GM23338 (cell line): Measurements from ENCODE around the gene POLR3K.

Experiments
- CREB1 ChIP-seq: fragments of 250-450 bp; sonication (Bioruptor Pico); IDR thresholded peaks from 2 replicates; pipeline ENCODE4 v1.5.0; 2020; ENCODE audit warnings: low read depth, mild to moderate bottlenecking, moderate library complexity
- EZH2 ChIP-seq: fragments of 200-600 bp; sonication (generic); IDR thresholded peaks from one replicate; pipeline ENCODE4 v1.8.0; 2017; ENCODE audit warnings: antibody characterized with exemption, mild to moderate bottlenecking, low read depth; ENCODE audit not compliant: unreplicated experiment
- EZH2phosphoT487 ChIP-seq: fragments of 200-600 bp; sonication (generic); IDR thresholded peaks from one replicate; pipeline ENCODE4 v1.8.1; 2018; ENCODE audit warnings: antibody characterized with exemption; ENCODE audit not compliant: unreplicated experiment
- JUNB ChIP-seq: IDR thresholded peaks from one replicate; pipeline ENCODE4 v1.6.1; 2016; ENCODE audit warnings: antibody characterized with exemption; ENCODE audit not compliant: unreplicated experiment
- NANOG ChIP-seq: IDR thresholded peaks from 2 replicates; pipeline ENCODE4 v1.6.1; 2016; ENCODE audit warnings: antibody characterized with exemption, borderline replicate concordance
- POLR2AphosphoS5 ChIP-seq: IDR thresholded peaks from 2 replicates; pipeline ENCODE4 v1.6.1; 2016; ENCODE audit warnings: antibody characterized with exemption, low read depth
- ZNF331 ChIP-seq: fragments of 250-450 bp; sonication (Bioruptor Pico); IDR thresholded peaks from 2 replicates; pipeline ENCODE4 v1.5.0; 2020; ENCODE audit warnings: low read depth, mild to moderate bottlenecking, moderate library complexity
- TF ChIP-seq, protein P1 (sequence below), 2 experiments: fragments of 200-600 bp in 1 of 2; sonication (generic) in 1 of 2; conservative IDR thresholded peaks; 2 replicates each; pipeline versions ENCODE4 v1.5.1 to v1.6.1; 2016 to 2017; ENCODE audit warnings: antibody characterized with exemption in 2 of 2, low read depth in 2 of 2, mild to moderate bottlenecking in 2 of 2, moderate library complexity in 1 of 2
- TF ChIP-seq, protein P2 (sequence below): IDR thresholded peaks from one replicate; pipeline ENCODE4 v1.6.1; 2018; ENCODE audit warnings: antibody characterized with exemption; ENCODE audit not compliant: unreplicated experiment
- TF ChIP-seq, protein P3 (sequence below): fragments of 250-450 bp; sonication (Bioruptor Pico); IDR thresholded peaks from 2 replicates; pipeline ENCODE4 v1.5.0; 2020; ENCODE audit warnings: mild to moderate bottlenecking, moderate library complexity

DNA sequence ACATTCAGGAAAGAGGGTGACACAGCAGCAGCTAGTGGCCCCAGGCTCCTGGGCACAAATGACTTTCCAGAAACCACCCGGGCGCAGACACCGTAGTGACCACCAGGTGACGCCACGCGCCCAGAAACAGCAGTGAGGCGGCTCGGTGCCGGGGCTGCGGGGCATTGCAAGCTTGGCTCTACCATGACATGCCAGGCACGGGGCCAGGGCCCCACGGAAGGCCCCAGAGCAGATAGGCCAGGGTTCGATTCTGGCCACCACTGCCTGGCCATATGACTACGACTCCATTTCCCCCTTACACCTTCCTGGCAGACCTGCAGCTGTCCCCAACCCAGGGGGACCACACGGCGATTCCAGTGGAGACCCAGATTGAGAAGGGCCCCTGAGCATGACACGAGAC, 12.3 kb upstream of the POLR3K start:
- TF ChIP-seq, protein P1, sequence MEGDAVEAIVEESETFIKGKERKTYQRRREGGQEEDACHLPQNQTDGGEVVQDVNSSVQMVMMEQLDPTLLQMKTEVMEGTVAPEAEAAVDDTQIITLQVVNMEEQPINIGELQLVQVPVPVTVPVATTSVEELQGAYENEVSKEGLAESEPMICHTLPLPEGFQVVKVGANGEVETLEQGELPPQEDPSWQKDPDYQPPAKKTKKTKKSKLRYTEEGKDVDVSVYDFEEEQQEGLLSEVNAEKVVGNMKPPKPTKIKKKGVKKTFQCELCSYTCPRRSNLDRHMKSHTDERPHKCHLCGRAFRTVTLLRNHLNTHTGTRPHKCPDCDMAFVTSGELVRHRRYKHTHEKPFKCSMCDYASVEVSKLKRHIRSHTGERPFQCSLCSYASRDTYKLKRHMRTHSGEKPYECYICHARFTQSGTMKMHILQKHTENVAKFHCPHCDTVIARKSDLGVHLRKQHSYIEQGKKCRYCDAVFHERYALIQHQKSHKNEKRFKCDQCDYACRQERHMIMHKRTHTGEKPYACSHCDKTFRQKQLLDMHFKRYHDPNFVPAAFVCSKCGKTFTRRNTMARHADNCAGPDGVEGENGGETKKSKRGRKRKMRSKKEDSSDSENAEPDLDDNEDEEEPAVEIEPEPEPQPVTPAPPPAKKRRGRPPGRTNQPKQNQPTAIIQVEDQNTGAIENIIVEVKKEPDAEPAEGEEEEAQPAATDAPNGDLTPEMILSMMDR (conservative IDR thresholded peaks at IDR 0.05; ENCODE audit: low read depth in 2 of 2) = peak; percentile 87 to 100
- TF ChIP-seq EZH2 (no peak), JUNB (no peak), POLR2AphosphoS5 (no peak), EZH2phosphoT487 (no peak), ZNF331 (CRISPR knock-in tag) (no peak), CREB1 (CRISPR knock-in tag) (no peak), NANOG (no peak)
- TF ChIP-seq, protein P2, sequence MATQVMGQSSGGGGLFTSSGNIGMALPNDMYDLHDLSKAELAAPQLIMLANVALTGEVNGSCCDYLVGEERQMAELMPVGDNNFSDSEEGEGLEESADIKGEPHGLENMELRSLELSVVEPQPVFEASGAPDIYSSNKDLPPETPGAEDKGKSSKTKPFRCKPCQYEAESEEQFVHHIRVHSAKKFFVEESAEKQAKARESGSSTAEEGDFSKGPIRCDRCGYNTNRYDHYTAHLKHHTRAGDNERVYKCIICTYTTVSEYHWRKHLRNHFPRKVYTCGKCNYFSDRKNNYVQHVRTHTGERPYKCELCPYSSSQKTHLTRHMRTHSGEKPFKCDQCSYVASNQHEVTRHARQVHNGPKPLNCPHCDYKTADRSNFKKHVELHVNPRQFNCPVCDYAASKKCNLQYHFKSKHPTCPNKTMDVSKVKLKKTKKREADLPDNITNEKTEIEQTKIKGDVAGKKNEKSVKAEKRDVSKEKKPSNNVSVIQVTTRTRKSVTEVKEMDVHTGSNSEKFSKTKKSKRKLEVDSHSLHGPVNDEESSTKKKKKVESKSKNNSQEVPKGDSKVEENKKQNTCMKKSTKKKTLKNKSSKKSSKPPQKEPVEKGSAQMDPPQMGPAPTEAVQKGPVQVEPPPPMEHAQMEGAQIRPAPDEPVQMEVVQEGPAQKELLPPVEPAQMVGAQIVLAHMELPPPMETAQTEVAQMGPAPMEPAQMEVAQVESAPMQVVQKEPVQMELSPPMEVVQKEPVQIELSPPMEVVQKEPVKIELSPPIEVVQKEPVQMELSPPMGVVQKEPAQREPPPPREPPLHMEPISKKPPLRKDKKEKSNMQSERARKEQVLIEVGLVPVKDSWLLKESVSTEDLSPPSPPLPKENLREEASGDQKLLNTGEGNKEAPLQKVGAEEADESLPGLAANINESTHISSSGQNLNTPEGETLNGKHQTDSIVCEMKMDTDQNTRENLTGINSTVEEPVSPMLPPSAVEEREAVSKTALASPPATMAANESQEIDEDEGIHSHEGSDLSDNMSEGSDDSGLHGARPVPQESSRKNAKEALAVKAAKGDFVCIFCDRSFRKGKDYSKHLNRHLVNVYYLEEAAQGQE = no peak
- TF ChIP-seq, protein P3, sequence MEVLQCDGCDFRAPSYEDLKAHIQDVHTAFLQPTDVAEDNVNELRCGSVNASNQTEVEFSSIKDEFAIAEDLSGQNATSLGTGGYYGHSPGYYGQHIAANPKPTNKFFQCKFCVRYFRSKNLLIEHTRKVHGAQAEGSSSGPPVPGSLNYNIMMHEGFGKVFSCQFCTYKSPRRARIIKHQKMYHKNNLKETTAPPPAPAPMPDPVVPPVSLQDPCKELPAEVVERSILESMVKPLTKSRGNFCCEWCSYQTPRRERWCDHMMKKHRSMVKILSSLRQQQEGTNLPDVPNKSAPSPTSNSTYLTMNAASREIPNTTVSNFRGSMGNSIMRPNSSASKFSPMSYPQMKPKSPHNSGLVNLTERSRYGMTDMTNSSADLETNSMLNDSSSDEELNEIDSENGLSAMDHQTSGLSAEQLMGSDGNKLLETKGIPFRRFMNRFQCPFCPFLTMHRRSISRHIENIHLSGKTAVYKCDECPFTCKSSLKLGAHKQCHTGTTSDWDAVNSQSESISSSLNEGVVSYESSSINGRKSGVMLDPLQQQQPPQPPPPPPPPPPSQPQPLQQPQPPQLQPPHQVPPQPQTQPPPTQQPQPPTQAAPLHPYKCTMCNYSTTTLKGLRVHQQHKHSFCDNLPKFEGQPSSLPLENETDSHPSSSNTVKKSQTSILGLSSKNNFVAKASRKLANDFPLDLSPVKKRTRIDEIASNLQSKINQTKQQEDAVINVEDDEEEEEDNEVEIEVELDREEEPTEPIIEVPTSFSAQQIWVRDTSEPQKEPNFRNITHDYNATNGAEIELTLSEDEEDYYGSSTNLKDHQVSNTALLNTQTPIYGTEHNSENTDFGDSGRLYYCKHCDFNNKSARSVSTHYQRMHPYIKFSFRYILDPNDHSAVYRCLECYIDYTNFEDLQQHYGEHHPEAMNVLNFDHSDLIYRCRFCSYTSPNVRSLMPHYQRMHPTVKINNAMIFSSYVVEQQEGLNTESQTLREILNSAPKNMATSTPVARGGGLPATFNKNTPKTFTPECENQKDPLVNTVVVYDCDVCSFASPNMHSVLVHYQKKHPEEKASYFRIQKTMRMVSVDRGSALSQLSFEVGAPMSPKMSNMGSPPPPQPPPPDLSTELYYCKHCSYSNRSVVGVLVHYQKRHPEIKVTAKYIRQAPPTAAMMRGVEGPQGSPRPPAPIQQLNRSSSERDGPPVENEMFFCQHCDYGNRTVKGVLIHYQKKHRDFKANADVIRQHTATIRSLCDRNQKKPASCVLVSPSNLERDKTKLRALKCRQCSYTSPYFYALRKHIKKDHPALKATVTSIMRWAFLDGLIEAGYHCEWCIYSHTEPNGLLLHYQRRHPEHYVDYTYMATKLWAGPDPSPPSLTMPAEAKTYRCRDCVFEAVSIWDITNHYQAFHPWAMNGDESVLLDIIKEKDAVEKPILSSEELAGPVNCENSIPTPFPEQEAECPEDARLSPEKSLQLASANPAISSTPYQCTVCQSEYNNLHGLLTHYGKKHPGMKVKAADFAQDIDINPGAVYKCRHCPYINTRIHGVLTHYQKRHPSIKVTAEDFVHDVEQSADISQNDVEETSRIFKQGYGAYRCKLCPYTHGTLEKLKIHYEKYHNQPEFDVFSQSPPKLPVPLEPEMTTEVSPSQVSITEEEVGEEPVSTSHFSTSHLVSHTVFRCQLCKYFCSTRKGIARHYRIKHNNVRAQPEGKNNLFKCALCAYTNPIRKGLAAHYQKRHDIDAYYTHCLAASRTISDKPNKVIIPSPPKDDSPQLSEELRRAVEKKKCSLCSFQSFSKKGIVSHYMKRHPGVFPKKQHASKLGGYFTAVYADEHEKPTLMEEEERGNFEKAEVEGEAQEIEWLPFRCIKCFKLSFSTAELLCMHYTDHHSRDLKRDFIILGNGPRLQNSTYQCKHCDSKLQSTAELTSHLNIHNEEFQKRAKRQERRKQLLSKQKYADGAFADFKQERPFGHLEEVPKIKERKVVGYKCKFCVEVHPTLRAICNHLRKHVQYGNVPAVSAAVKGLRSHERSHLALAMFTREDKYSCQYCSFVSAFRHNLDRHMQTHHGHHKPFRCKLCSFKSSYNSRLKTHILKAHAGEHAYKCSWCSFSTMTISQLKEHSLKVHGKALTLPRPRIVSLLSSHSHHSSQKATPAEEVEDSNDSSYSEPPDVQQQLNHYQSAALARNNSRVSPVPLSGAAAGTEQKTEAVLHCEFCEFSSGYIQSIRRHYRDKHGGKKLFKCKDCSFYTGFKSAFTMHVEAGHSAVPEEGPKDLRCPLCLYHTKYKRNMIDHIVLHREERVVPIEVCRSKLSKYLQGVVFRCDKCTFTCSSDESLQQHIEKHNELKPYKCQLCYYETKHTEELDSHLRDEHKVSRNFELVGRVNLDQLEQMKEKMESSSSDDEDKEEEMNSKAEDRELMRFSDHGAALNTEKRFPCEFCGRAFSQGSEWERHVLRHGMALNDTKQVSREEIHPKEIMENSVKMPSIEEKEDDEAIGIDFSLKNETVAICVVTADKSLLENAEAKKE (CRISPR knock-in tag) = no peak
